UCSD-AML1 (cell line): ENCODE measurements around the gene DESI1.
"Not testable (repeated sequence)": the region's sequence is repeated elsewhere in the genome, so short reads cannot be mapped to it uniquely, and the experiment has no call there.

ENCODE experiments used
- DNase-seq: peaks from one replicate; lab custom pipeline; 2025; ENCODE audit not compliant: unreplicated experiment; lab: John Stamatoyannopoulos, UW

Gene DESI1

GRCh38 chr22:41620589-41621098 is at the start of gene DESI1:
Gene DESI1, minus strand, starts transcription at chr22:41621043. Its CDS starts 204 bp downstream, at chr22:41620839.
- no peak for DNase-seq

- DNase-seq = no peak
Observed at GRCh38 chr22:41668971-41669911, 48.4 kb upstream of the DESI1 start.

GRCh38 chr22:41664951-41665350 is 44.1 kb upstream of the DESI1 start:
- DNase-seq = no peak

- no peak for DNase-seq
Observed at GRCh38 chr22:41664490-41664889, 43.6 kb upstream of the DESI1 start.

- DNase-seq = not testable (repeated sequence)
Observed at GRCh38 chr22:41663594-41663993, 42.8 kb upstream of the DESI1 start.

- DNase-seq = no peak
Observed at GRCh38 chr22:41661713-41662112, 40.9 kb upstream of the DESI1 start.

- DNase-seq = no peak
Observed at GRCh38 chr22:41661088-41661487, 40.2 kb upstream of the DESI1 start.

- DNase-seq = no peak
Observed at GRCh38 chr22:41660416-41660815, 39.6 kb upstream of the DESI1 start.

GRCh38 chr22:41659941-41660340 is 39.1 kb upstream of the DESI1 start:
- DNase-seq = no peak

GRCh38 chr22:41658869-41659268 is 38.0 kb upstream of the DESI1 start:
- no peak for DNase-seq

GRCh38 chr22:41657709-41658108 is 36.9 kb upstream of the DESI1 start:
- no peak for DNase-seq

GRCh38 chr22:41656556-41656955 is 35.7 kb upstream of the DESI1 start:
- DNase-seq = no peak

GRCh38 chr22:41654322-41654721 is 33.5 kb upstream of the DESI1 start:
- DNase-seq = no peak

GRCh38 chr22:41650821-41651220 is 30.0 kb upstream of the DESI1 start:
- DNase-seq = no peak

- no peak for DNase-seq
Observed at GRCh38 chr22:41650229-41650628, 29.4 kb upstream of the DESI1 start.

GRCh38 chr22:41648432-41648831 is 27.6 kb upstream of the DESI1 start:
- no peak for DNase-seq

- DNase-seq = no peak
Observed at GRCh38 chr22:41647771-41648170, 26.9 kb upstream of the DESI1 start.

GRCh38 chr22:41642331-41643110 is 21.7 kb upstream of the DESI1 start:
- DNase-seq = no peak

GRCh38 chr22:41641854-41642253 is 21.0 kb upstream of the DESI1 start:
- DNase-seq = no peak

GRCh38 chr22:41638748-41639147 is 17.9 kb upstream of the DESI1 start:
- DNase-seq = no peak

GRCh38 chr22:41638124-41638523 is 17.3 kb upstream of the DESI1 start:
- no peak for DNase-seq

GRCh38 chr22:41637623-41638022 is 16.8 kb upstream of the DESI1 start:
- DNase-seq = not testable (repeated sequence)
